Uterus (tissue), 2 donors: ENCODE measurements around the gene TOMM20.
"Not testable (repeated sequence)": the region's sequence is repeated elsewhere in the genome, so short reads cannot be mapped to it uniquely, and the experiment has no call there.

Source experiments
- POLR2A ChIP-seq, 2 donors: fragments of 450-650 bp; IDR thresholded peaks; one replicate each; pipeline ENCODE4 v1.6.1; 2016; ENCODE audit warnings: antibody characterized with exemption in 2 of 2, mild to moderate bottlenecking in 1 of 2, moderate library complexity in 1 of 2
- TF ChIP-seq, protein P1 (sequence below), 4 experiments: fragments of 200-600 bp in 2 of 4; fragments of 450-650 bp in 2 of 4; sonication (generic) in 2 of 4; IDR thresholded peaks; one replicate each; pipeline ENCODE4 v1.5.1; 2016 to 2019; ENCODE audit warnings: antibody characterized with exemption in 4 of 4, mild to moderate bottlenecking in 2 of 4, moderate library complexity in 1 of 4

GRCh38 chr1:235092045-235092406, 36.6 kb downstream of the TOMM20 start:
- TF ChIP-seq POLR2A (IDR thresholded peaks at IDR 0.05) = not testable (repeated sequence)
- TF ChIP-seq, protein P1, sequence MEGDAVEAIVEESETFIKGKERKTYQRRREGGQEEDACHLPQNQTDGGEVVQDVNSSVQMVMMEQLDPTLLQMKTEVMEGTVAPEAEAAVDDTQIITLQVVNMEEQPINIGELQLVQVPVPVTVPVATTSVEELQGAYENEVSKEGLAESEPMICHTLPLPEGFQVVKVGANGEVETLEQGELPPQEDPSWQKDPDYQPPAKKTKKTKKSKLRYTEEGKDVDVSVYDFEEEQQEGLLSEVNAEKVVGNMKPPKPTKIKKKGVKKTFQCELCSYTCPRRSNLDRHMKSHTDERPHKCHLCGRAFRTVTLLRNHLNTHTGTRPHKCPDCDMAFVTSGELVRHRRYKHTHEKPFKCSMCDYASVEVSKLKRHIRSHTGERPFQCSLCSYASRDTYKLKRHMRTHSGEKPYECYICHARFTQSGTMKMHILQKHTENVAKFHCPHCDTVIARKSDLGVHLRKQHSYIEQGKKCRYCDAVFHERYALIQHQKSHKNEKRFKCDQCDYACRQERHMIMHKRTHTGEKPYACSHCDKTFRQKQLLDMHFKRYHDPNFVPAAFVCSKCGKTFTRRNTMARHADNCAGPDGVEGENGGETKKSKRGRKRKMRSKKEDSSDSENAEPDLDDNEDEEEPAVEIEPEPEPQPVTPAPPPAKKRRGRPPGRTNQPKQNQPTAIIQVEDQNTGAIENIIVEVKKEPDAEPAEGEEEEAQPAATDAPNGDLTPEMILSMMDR (IDR thresholded peaks at IDR 0.05) = not testable (repeated sequence)
